ENCODE results near the gene PTPRN2. TPM values are rescaled to one million over a fixed set of nuclear protein-coding genes. Genes with fewer than 3 reads are reported as not detected.
A peak's percentile ranks its signal among the peaks of the same experiment; 100 is the strongest.

The PTPRN2 gene
- total and polyA plus RNA-seq, 2 of the 13 experiments (the other 11 are each of a cell fraction or from before 2014, with no cell fraction given) = 2.5 to 24.2 TPM

DNA sequence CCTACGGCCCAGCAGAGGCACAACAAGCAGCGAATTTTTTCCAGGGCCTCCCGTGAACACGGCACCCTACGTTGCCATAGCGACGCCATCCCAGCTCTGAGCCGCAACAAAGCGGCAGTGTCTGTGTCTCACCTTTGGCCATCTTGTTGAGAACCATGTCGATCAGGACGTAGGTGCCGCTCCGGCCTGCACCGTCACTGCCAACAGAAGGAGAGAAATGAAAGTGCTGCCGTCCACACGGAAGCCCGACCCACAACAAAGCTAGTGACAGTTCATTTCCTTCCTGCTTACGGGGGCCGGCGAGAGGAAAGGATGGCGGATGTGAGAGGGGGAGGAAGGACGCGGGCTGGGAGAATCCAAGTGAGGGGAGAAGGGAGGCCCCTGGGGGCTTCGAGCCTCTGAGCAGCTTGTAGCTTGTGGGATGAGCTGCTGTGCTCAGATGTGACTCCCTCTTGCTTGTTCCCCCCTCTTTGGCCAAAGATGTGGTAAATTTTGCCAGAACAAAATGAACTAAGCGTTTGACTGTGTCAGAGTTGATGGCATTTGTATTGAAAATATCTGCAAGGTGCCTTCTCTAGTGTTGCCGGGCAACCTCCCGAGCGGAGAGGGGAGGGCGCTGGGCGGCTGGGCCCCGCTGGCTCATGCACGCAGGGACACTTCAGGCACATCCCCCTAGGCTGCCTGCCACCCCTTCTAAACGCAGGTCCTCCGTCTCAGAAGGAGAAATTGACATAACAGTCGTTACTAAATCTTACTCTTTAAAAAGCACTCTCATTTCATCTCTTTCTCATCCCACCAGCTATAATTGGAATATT lies 1018.6 kb downstream of the PTPRN2 start (continued):
- TF ChIP-seq, protein P1, sequence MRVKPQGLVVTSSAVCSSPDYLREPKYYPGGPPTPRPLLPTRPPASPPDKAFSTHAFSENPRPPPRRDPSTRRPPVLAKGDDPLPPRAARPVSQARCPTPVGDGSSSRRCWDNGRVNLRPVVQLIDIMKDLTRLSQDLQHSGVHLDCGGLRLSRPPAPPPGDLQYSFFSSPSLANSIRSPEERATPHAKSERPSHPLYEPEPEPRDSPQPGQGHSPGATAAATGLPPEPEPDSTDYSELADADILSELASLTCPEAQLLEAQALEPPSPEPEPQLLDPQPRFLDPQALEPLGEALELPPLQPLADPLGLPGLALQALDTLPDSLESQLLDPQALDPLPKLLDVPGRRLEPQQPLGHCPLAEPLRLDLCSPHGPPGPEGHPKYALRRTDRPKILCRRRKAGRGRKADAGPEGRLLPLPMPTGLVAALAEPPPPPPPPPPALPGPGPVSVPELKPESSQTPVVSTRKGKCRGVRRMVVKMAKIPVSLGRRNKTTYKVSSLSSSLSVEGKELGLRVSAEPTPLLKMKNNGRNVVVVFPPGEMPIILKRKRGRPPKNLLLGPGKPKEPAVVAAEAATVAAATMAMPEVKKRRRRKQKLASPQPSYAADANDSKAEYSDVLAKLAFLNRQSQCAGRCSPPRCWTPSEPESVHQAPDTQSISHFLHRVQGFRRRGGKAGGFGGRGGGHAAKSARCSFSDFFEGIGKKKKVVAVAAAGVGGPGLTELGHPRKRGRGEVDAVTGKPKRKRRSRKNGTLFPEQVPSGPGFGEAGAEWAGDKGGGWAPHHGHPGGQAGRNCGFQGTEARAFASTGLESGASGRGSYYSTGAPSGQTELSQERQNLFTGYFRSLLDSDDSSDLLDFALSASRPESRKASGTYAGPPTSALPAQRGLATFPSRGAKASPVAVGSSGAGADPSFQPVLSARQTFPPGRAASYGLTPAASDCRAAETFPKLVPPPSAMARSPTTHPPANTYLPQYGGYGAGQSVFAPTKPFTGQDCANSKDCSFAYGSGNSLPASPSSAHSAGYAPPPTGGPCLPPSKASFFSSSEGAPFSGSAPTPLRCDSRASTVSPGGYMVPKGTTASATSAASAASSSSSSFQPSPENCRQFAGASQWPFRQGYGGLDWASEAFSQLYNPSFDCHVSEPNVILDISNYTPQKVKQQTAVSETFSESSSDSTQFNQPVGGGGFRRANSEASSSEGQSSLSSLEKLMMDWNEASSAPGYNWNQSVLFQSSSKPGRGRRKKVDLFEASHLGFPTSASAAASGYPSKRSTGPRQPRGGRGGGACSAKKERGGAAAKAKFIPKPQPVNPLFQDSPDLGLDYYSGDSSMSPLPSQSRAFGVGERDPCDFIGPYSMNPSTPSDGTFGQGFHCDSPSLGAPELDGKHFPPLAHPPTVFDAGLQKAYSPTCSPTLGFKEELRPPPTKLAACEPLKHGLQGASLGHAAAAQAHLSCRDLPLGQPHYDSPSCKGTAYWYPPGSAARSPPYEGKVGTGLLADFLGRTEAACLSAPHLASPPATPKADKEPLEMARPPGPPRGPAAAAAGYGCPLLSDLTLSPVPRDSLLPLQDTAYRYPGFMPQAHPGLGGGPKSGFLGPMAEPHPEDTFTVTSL (CRISPR knock-in tag; IDR thresholded peaks at IDR 0.05; ENCODE audit: borderline replicate concordance) = no peak
- TF ChIP-seq, protein P2, sequence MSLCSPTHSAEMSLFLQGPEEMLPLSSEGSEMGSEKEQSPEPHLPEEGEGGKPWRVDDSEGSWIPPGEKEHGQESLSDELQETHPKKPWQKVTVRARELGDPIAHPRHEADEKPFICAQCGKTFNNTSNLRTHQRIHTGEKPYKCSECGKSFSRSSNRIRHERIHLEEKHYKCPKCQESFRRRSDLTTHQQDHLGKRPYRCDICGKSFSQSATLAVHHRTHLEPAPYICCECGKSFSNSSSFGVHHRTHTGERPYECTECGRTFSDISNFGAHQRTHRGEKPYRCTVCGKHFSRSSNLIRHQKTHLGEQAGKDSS (CRISPR knock-in tag; IDR thresholded peaks at IDR 0.05; ENCODE audit: borderline replicate concordance, low read depth) = 0 out of 2 replicates have a peak, but pooled peaks have one; percentile 48
- no peak for TF ChIP-seq IKZF1 (IDR thresholded peaks at IDR 0.05)
- no peak for TF ChIP-seq ZFP36L1 (CRISPR knock-in tag; IDR thresholded peaks at IDR 0.05)
- no peak for TF ChIP-seq HOXD1 (CRISPR knock-in tag; IDR thresholded peaks at IDR 0.05)
- no peak for TF ChIP-seq ZNF547 (CRISPR knock-in tag; IDR thresholded peaks at IDR 0.05)
- no peak for TF ChIP-seq HOXA5 (CRISPR knock-in tag; IDR thresholded peaks at IDR 0.05)
- TF ChIP-seq, protein P3, sequence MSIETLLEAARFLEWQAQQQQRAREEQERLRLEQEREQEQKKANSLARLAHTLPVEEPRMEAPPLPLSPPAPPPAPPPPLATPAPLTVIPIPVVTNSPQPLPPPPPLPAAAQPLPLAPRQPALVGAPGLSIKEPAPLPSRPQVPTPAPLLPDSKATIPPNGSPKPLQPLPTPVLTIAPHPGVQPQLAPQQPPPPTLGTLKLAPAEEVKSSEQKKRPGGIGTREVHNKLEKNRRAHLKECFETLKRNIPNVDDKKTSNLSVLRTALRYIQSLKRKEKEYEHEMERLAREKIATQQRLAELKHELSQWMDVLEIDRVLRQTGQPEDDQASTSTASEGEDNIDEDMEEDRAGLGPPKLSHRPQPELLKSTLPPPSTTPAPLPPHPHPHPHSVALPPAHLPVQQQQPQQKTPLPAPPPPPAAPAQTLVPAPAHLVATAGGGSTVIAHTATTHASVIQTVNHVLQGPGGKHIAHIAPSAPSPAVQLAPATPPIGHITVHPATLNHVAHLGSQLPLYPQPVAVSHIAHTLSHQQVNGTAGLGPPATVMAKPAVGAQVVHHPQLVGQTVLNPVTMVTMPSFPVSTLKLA (IDR thresholded peaks at IDR 0.05) = no peak
- no peak for TF ChIP-seq ZNF564 (CRISPR knock-in tag; IDR thresholded peaks at IDR 0.05)
- TF ChIP-seq PHF20 (CRISPR knock-in tag; IDR thresholded peaks at IDR 0.05) = no peak
- TF ChIP-seq, protein P4, sequence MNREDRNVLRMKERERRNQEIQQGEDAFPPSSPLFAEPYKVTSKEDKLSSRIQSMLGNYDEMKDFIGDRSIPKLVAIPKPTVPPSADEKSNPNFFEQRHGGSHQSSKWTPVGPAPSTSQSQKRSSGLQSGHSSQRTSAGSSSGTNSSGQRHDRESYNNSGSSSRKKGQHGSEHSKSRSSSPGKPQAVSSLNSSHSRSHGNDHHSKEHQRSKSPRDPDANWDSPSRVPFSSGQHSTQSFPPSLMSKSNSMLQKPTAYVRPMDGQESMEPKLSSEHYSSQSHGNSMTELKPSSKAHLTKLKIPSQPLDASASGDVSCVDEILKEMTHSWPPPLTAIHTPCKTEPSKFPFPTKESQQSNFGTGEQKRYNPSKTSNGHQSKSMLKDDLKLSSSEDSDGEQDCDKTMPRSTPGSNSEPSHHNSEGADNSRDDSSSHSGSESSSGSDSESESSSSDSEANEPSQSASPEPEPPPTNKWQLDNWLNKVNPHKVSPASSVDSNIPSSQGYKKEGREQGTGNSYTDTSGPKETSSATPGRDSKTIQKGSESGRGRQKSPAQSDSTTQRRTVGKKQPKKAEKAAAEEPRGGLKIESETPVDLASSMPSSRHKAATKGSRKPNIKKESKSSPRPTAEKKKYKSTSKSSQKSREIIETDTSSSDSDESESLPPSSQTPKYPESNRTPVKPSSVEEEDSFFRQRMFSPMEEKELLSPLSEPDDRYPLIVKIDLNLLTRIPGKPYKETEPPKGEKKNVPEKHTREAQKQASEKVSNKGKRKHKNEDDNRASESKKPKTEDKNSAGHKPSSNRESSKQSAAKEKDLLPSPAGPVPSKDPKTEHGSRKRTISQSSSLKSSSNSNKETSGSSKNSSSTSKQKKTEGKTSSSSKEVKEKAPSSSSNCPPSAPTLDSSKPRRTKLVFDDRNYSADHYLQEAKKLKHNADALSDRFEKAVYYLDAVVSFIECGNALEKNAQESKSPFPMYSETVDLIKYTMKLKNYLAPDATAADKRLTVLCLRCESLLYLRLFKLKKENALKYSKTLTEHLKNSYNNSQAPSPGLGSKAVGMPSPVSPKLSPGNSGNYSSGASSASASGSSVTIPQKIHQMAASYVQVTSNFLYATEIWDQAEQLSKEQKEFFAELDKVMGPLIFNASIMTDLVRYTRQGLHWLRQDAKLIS (CRISPR knock-in tag; IDR thresholded peaks at IDR 0.05) = no peak
- no peak for TF ChIP-seq DNMT3B (CRISPR knock-in tag; conservative IDR thresholded peaks at IDR 0.05)
- TF ChIP-seq FIP1L1 (IDR thresholded peaks at IDR 0.05; ENCODE audit: borderline replicate concordance, insufficient read depth, low read depth, low read length) = no peak
- no peak for TF ChIP-seq ZNF563 (CRISPR knock-in tag; IDR thresholded peaks at IDR 0.05)
- TF ChIP-seq PRMT3 (CRISPR knock-in tag; IDR thresholded peaks at IDR 0.05; ENCODE audit: borderline replicate concordance, low read depth) = no peak
- TF ChIP-seq, protein P5, sequence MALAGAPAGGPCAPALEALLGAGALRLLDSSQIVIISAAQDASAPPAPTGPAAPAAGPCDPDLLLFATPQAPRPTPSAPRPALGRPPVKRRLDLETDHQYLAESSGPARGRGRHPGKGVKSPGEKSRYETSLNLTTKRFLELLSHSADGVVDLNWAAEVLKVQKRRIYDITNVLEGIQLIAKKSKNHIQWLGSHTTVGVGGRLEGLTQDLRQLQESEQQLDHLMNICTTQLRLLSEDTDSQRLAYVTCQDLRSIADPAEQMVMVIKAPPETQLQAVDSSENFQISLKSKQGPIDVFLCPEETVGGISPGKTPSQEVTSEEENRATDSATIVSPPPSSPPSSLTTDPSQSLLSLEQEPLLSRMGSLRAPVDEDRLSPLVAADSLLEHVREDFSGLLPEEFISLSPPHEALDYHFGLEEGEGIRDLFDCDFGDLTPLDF (CRISPR knock-in tag; IDR thresholded peaks at IDR 0.05) = no peak
